Endothelial cell of umbilical vein (primary cell): ENCODE data around the gene TNFRSF21.

Experiments used
- GATA2 ChIP-seq: IDR thresholded peaks from 2 replicates; pipeline ENCODE4 v1.7.0; 2011; ENCODE audit warnings: low read depth, mild to moderate bottlenecking, moderate library complexity, mixed read lengths, low read length; ENCODE audit not compliant: insufficient read length, insufficient read depth
- TF ChIP-seq, protein P1 (sequence below), 2 donors: IDR thresholded peaks; 1 replicate in 1 of 2; 2 replicates in 1 of 2; pipeline ENCODE4 v1.5.1; 2011; ENCODE audit warnings: low read length in 2 of 2, mild to moderate bottlenecking in 2 of 2, moderate library complexity in 2 of 2, control low read depth in 1 of 2, inconsistent platforms in 1 of 2, low read depth in 1 of 2; ENCODE audit not compliant: insufficient read depth in 1 of 2; ENCODE audit errors: extremely low read depth in 1 of 2

GRCh38 chr6:47308198-47308517 lies 1.5 kb downstream of the TNFRSF21 start:
- TF ChIP-seq GATA2: no peak
- TF ChIP-seq, protein P1, sequence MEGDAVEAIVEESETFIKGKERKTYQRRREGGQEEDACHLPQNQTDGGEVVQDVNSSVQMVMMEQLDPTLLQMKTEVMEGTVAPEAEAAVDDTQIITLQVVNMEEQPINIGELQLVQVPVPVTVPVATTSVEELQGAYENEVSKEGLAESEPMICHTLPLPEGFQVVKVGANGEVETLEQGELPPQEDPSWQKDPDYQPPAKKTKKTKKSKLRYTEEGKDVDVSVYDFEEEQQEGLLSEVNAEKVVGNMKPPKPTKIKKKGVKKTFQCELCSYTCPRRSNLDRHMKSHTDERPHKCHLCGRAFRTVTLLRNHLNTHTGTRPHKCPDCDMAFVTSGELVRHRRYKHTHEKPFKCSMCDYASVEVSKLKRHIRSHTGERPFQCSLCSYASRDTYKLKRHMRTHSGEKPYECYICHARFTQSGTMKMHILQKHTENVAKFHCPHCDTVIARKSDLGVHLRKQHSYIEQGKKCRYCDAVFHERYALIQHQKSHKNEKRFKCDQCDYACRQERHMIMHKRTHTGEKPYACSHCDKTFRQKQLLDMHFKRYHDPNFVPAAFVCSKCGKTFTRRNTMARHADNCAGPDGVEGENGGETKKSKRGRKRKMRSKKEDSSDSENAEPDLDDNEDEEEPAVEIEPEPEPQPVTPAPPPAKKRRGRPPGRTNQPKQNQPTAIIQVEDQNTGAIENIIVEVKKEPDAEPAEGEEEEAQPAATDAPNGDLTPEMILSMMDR (IDR thresholded peaks at IDR 0.05; ENCODE audit: extremely low read depth in 1 of 2, insufficient read depth in 1 of 2, low read depth in 1 of 2, low read length in 2 of 2): no peak
